SKM-1 (cell line): ENCODE measurements around the gene GSS.

Experiments
- DNase-seq: peaks from one replicate; lab custom pipeline; 2025; ENCODE audit not compliant: unreplicated experiment; lab: John Stamatoyannopoulos, UW

Gene GSS

GRCh38 chr20:34993941-34994508 is 38.4 kb upstream of the GSS start:
- DNase-seq, result no peak

DNA sequence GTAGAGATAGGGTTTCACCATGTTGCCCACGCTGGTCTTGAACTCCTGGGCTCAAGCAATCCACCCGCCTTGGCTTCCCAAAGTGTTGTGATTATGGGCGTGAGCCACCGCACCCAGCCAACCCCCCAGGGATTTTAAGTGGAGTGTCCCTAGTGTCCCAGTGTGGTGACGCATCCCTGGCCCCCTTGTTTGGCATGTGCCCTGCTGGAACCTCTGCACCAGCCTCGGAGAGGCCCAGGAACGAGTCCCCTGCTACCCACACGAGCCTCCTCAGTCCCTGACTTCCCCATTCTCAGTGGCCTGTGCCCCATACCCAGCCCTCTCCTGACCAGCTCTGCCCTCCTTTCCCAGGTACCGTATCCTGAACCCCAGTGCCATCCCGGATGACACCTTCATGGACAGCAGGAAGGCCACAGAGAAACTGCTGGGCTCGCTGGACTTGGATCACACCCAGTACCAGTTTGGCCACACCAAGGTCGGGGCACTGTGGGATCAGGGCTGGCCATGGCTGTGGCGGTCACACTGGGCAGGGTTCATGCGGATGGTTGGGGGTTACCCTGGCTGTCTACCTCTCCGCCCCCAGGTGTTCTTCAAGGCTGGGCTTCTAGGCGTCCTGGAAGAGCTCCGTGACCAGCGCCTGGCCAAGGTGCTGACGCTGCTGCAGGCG is 37.3 kb upstream of the GSS start:
- DNase-seq, result no peak

GRCh38 chr20:34990661-34991214 is 35.1 kb upstream of the GSS start:
- DNase-seq, result no peak

DNA sequence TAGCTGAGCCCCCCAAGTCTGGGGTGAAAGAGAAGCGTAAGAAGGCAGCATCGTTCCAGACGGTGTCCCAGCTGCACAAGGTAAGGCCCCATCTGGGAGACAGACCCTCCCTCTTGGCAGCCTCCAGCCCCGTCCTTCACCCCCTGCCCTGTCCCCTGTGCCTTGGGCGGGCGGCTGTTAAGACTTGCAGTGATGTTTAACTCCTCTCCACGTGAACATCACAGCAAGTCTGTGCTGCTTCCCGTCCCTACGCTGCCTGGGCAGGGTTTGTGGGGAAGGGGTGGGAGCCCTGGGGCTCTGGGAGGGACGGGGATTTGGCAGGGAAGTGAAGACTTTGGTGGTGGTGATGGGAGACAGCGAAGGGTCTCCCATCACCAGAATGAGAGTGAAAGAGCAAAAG is 34.6 kb upstream of the GSS start:
- no peak for DNase-seq

DNA sequence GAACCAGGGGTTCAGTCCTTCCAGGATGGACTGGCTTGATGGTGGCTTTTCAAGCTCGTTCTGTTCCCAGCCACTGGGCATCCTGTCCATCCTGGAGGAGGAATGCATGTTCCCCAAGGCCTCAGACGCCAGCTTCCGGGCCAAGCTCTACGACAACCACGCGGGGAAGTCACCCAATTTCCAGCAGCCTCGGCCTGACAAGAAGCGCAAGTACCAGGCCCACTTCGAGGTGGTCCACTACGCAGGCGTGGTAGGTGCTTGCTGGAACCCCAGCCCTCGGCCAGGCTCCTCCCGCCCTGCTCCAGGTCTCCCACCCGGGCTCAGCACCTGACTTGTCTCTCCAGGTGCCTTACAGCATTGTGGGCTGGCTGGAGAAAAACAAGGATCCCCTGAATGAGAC is 34.1 kb upstream of the GSS start:
- DNase-seq, result no peak

DNA sequence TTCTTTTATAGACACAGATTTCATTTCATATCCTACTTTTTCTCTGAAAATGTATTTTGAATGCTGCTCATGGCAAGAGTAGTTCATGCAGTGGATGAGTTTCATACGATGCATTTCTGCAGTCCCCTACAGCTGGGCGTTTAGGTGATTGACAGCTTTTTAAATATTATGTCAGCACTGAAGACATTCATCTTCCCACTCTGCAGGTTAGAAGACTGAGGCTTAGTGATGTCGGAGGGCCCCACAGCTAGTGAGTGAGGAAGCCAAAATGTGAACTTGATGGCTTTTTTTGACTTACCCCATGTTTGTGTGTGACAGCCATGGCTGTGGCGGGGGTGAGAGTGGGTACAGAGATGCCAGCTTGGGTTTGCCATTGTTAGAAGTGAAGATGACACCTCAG is 33.5 kb upstream of the GSS start:
- DNase-seq, result no peak

DNA sequence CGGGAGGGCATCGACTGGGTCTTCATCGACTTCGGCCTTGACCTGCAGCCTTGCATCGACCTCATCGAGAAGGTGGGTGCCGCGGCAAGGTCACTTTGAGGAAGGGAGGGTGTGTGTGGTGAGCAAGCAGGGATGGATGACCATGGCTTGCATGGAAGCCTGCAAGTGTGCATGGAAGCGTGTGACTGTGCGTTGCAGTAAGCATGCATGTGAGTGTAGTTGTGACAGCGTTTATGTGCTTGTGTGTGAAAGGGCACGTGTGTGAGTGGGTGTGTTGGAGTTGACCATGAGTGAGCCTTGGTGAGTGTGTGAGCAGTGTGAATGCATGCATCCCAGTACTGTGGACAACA is 32.6 kb upstream of the GSS start:
- no peak for DNase-seq

- no peak for DNase-seq
Measured at GRCh38 chr20:34987288-34988190, 31.9 kb upstream of the GSS start.

DNA sequence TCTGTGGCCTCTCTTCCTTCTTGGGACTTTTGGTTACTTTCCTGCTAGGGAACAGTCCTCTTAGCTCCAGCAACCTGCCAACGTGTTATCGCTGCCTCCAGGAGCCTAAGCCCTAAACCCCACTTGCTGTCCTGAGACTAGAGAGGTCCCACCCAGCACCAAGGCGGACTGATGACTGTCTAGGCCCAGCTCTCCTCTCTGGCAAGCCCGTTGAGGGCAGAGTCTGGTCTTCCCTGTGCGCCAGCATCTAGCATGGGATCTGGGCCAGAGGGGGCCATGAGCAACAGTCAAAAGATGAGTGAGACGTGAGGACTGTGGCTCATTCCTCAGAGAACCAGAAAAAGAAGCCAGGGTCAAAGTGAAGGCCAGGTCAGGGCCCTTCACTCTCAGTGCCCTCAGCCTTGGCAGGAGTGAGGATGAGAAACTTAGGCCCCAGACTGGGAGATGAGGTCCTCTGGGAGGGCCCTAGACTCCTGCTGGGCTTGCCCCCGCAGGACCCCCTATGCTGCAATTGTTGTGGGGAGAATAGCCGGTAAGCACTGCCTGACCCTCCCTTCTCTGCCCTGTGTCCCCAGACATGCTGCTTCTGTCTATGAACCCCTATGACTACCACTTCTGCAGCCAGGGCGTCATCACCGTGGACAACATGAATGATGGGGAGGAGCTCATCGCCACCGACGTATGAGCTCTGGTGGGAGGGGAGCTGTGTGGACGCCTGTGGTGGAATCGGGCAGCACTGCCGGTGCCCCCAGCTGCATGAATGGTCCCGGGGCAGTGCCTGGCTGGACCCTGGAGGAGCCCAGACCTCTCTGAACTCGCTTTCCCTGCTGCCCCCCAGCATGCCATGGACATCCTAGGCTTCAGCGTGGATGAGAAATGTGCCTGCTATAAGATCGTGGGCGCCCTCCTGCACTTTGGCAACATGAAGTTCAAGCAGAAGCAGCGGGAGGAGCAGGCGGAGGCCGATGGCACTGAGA is 31.0 kb upstream of the GSS start:
- DNase-seq, result no peak

DNA sequence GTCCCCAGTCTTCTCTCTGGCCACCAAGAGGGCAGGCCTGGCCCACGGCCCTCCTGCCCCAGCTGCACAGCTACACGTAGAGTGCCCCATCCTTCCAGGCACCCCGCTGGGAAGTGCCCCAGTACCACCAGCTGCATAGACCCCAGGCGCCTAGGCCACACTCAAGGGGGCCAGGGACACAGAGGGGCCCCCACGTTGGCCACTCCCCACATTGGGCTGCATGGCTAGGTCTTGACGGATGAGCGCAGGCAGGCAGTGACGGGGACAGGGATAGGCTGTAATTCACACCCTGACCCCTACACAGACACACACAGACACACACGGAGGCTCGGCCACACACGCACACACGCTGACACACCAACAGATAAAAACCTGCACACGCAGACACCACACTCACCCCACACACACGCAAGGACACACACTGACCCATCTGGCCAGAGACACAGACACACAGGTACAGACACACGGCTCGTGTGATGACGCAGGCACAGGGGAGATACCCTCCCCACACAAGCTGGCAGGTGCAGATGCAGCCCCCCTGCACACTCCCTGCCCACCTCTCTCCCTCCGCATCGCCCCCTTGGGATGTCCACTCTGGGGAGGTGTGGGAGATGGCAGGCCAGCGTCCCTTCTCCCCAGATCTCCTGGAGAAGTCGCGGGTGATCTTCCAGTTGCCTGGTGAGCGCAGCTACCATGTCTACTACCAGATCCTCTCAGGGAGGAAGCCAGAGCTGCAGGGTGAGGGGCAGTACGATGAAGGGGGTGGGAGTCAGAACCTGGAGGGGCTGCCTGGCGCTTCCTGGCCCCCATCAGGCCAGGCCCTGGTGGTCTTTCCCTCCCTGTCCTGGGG is 30.1 kb upstream of the GSS start:
- DNase-seq, result no peak

- no peak for DNase-seq
Measured at GRCh38 chr20:34984756-34985261, 29.2 kb upstream of the GSS start.

GRCh38 chr20:34983995-34984735 is 28.6 kb upstream of the GSS start:
- DNase-seq, result no peak

DNA sequence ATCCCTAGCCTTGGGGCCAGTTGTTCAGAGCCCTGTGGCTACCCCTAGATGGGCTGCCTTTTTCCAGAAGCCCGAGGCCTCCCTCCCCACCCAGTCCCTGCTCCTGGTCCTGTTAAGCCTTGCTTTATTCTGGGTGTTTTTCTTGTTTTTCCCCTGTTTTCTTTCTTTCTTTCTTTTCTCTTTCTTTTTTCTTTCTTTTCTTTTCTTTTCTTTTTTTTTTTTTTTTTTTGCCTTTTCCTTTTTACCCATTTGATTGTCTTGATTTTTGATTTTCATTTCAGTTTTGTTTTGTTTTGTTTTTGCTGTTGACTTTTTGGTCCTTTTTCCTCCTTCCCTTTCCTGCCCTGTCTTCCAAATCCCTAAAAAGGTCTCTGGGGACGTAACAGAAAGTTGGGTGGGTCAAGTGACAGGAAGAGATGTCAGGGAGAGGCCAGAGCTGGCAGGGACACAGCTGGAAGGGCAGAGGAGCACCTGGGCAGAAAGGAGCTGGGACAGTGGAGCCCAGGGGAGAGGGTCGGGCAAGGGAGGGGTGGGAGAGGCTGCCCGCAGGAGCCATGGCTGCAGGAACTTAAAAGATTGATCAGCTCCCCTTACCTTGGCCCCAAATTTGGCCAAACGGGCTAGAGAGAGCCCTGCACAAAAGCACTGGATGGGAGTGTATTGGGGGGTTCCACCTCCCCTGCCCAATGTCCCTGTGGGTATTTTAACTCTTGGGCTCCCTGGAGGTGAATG is 27.6 kb upstream of the GSS start:
- DNase-seq, result no peak

DNA sequence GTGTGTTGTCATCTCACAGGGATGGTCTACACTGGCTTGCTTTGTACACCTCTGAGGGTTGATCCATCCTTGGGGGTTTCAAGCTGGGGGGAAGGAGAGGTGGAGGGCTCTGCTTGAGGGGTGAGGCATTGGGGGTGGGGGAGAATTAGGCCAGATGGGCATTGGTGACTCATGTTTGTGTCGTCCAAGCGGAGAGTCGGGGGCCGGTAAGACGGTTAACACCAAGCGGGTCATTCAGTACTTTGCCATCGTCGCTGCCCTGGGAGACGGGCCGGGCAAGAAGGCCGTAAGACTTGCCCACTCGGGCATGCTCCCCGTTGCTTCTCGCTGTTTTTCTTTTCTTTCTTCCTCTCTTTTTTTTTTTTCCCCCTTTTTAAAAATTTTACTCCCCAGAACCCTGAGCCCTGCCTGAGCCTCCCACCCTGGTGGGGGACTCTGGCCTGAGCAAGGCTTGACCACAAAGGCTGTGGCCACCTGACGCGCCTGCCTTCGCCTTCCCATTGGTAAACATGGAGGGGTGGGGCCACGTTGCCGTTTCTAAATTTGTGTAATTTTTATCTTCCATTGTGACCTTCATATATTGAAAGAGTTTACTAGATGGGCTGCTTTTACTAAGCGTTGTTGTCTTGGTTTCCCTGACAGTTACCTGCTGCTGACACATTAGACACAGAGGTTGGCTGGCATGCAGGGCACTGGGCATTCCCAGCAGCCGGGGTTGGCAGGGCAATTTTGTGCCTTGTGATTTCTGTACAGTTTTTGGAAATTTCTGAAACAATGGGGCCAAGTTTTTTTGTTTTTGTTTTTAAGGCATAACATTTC is 26.9 kb upstream of the GSS start:
- no peak for DNase-seq

GRCh38 chr20:34980543-34981233 is 25.1 kb upstream of the GSS start:
- DNase-seq, result no peak

DNA sequence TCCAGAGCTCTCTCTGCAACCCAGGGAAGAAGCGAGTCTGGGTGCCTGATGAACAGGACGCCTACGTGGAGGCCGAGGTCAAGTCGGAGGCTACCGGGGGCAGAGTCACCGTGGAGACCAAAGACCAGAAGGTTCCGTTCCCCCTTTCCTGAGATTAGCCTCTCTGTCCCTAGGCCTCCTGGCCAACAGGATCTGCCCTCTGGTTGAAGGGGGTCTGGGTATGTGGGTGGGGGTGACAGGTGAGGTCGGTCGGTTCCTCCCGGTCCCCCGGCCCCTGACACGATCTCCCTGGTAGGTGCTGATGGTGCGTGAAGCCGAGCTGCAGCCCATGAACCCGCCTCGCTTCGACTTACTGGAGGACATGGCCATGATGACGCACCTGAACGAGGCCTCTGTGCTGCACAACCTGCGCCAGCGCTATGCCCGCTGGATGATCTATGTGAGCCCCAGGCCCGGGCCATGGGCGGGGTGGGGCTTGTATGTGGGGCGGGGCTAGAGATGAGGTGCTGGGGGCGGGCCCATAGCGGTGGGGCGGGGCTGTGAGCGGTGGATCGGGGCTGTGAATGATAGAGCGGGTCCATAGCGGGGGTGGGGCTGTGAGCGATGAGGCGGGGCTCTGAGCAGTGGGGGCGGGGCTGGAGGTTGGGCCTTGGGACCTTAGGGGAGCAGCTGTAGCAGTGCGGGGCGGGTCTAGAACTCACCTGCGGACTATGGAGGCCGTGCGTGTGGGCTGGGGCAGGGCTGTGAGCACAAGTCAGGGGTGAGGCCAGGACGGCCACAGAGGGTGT is 24.0 kb upstream of the GSS start:
- no peak for DNase-seq
